Right atrium auricular region (tissue), 2 donors: Measurements from ENCODE around the gene PDE2A. TPM values are rescaled to one million over a fixed set of nuclear protein-coding genes. Genes with fewer than 3 reads are reported as not detected.

Source experiments
- DNase-seq: peaks from one replicate; pipeline ENCODE4 v3.0.0-alpha.2; 2019; ENCODE audit warnings: low spot score
- H3K27ac ChIP-seq, 2 donors: fragments of 200-600 bp; sonication (generic); 1 replicate in 1 of 2; 2 replicates in 1 of 2; pipeline ENCODE4 v1.5.1; 2016 to 2019
- H3K27me3 ChIP-seq, 2 donors: fragments of 200-600 bp; sonication (generic); one replicate each; pipeline versions ENCODE4 v1.5.1 to v1.6.0; 2017 to 2019
- H3K36me3 ChIP-seq: fragments of 200-600 bp; sonication (generic); one replicate; pipeline ENCODE4 v1.5.1; 2016
- H3K4me1 ChIP-seq, 2 donors: fragments of 200-600 bp; sonication (generic); one replicate each; pipeline versions ENCODE4 v1.5.1 to v1.6.0; 2017 to 2019
- H3K4me3 ChIP-seq, 2 donors: fragments of 200-600 bp; sonication (generic); 1 replicate in 1 of 2; 2 replicates in 1 of 2; pipeline ENCODE4 v1.5.1; 2017 to 2019; ENCODE audit warnings: mild to moderate bottlenecking in 1 of 2, moderate library complexity in 1 of 2
- H3K9me3 ChIP-seq, 2 donors: fragments of 200-600 bp; sonication (generic); one replicate each; pipeline ENCODE4 v1.5.1; 2019
- total RNA-seq, 2 donors: library from RNA; depleted of rRNA; stranded (reverse); fragments of >200 nt; gene quantifications; one replicate each; pipeline ENCODE4 v1.1.0, GENCODE V29; 2016
- TF ChIP-seq, protein P1 (sequence below), 2 donors: fragments of 200-600 bp; sonication (generic); IDR thresholded peaks; one replicate each; pipeline ENCODE4 v1.5.1; 2019; ENCODE audit warnings: antibody characterized with exemption in 2 of 2

Gene PDE2A
- total RNA-seq, 2 donors from 2014 or later = 23.1 to 34.2 TPM

- TF ChIP-seq, protein P1, sequence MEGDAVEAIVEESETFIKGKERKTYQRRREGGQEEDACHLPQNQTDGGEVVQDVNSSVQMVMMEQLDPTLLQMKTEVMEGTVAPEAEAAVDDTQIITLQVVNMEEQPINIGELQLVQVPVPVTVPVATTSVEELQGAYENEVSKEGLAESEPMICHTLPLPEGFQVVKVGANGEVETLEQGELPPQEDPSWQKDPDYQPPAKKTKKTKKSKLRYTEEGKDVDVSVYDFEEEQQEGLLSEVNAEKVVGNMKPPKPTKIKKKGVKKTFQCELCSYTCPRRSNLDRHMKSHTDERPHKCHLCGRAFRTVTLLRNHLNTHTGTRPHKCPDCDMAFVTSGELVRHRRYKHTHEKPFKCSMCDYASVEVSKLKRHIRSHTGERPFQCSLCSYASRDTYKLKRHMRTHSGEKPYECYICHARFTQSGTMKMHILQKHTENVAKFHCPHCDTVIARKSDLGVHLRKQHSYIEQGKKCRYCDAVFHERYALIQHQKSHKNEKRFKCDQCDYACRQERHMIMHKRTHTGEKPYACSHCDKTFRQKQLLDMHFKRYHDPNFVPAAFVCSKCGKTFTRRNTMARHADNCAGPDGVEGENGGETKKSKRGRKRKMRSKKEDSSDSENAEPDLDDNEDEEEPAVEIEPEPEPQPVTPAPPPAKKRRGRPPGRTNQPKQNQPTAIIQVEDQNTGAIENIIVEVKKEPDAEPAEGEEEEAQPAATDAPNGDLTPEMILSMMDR (IDR thresholded peaks at IDR 0.05) = no peak
- no peak overlapping the region for H3K4me3 ChIP-seq
- no peak for DNase-seq
- no peaks in the 10 kb centered on the region for H3K9me3 ChIP-seq
- H3K27me3 ChIP-seq = peaks cover 0 to 2% of the 10 kb centered on the region in 2 donors
- peaks cover 0 to 30% of the 10 kb centered on the region in 2 donors for H3K4me1 ChIP-seq
- peaks cover 17% of the 10 kb centered on the region for H3K36me3 ChIP-seq
- no peak overlapping the region for H3K27ac ChIP-seq
Measured at GRCh38 chr11:72682238-72682857, 8.1 kb upstream of the PDE2A start.

GRCh38 chr11:72681226-72682153 is 7.3 kb upstream of the PDE2A start:
- H3K4me3 ChIP-seq = no peak overlapping the region
- peaks cover 14% of the 10 kb centered on the region for H3K36me3 ChIP-seq
- TF ChIP-seq, protein P1 (IDR thresholded peaks at IDR 0.05) = no peak
- DNase-seq = no peak
- no peaks in the 10 kb centered on the region for H3K9me3 ChIP-seq
- H3K27me3 ChIP-seq = peaks cover 0 to 6% of the 10 kb centered on the region in 2 donors
- no peak overlapping the region for H3K27ac ChIP-seq
- H3K4me1 ChIP-seq = peaks cover 0 to 30% of the 10 kb centered on the region in 2 donors

DNA sequence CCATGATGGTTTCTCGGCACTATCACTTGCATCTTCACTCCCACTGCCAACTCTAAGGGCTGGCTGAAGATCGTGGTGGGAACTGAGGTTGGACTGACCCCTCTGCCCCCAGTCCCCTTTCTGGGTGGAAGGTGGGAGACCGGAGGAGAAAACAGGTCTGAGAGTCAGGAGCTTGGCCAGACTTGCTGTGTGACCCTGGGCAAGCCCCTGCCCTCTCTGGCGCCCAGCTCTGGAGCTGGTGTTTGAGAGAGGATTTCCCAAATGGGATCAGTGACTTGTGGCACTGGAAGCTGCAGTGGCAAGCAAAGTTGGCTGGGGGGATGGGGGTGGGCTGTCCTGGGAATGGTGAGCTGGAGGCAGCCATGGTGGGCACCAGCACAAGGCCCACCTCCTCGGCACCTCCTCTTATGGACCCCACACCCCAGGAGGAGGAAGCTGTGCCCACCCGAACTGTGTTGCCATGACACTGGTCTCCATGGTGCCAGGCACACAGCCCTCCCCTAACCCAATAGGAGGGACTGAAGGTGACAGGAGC is 6.5 kb upstream of the PDE2A start:
- peaks cover 0 to 28% of the 10 kb centered on the region in 2 donors for H3K4me1 ChIP-seq
- TF ChIP-seq, protein P1 (IDR thresholded peaks at IDR 0.05) = no peak

DNA sequence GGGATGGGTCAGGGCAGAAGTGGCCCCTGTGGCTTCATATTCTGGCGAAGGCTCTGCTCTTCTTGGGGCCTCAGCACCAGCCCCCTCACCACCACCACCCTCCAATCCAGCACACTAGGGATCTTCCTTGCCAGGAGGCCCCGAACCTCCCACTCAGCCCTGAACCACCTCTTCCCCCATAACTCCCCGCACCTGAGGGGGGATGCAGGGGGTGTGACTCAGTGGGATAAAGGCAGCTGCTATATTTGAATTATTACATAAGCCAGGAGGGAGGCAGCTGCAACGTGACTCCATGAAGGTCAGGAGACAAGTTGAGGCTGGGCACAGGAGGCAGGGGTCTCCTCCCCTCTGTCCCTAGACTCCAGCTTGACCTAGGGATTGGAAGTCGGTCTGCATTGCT is 5.6 kb upstream of the PDE2A start:
- H3K36me3 ChIP-seq = no peaks in the 10 kb centered on the region
- H3K4me1 ChIP-seq = peaks cover 0 to 20% of the 10 kb centered on the region in 2 donors
- no peak overlapping the region for H3K4me3 ChIP-seq
- H3K27me3 ChIP-seq = peaks cover 0 to 7% of the 10 kb centered on the region in 2 donors
- H3K9me3 ChIP-seq = no peaks in the 10 kb centered on the region
- H3K27ac ChIP-seq = no peak overlapping the region
- no peak for DNase-seq
- TF ChIP-seq, protein P1 (IDR thresholded peaks at IDR 0.05) = no peak

More for the DNA sequence above, 6.5 kb upstream of the PDE2A start:
- Histone ChIP-seq H3K4me3 (no peak overlapping the region), H3K27ac (no peak overlapping the region), H3K9me3 (no peaks in the 10 kb centered on the region), H3K36me3 (peaks cover 7% of the 10 kb centered on the region), H3K27me3 (peaks cover 0 to 6% of the 10 kb centered on the region in 2 donors)
- no peak for DNase-seq

DNA sequence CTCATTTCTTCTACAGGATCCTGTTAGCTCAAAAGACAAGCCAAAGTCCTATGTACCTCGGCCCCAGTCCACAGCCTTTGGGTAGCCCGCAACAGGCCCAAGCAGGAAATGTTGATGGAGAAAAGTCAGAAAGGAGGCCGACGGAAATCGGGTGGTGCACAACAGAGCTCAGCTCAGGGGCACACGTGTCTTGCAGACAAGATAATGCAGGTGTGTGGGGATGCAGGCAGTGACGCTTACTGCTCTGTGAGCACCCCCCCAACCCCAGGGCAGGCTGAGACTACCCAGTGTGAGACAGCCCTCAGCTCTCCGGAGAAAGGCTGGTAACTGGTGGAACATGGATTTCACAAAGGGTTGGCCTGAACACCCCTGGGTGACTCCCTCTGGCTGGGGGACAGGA is 4.3 kb upstream of the PDE2A start:
- peaks cover 0 to 12% of the 10 kb centered on the region in 2 donors for H3K4me1 ChIP-seq
- H3K9me3 ChIP-seq = no peaks in the 10 kb centered on the region
- H3K27me3 ChIP-seq = peaks cover 0 to 16% of the 10 kb centered on the region in 2 donors
- no peaks in the 10 kb centered on the region for H3K36me3 ChIP-seq
- DNase-seq = no peak
- no peak overlapping the region for H3K27ac ChIP-seq
- TF ChIP-seq, protein P1 (IDR thresholded peaks at IDR 0.05) = no peak
- no peak overlapping the region for H3K4me3 ChIP-seq
